NCI-H2196 treated with DMSO at 0.1 percent for 48 hours (cell line): ENCODE measurements around the gene FDPS.

Experiments
- DNase-seq: peaks from one replicate; lab custom pipeline; 2025; ENCODE audit not compliant: unreplicated experiment; lab: John Stamatoyannopoulos, UW

The FDPS gene

GRCh38 chr1:155352631-155353030 is 44.0 kb downstream of the FDPS start:
- DNase-seq = no peak

- no peak for DNase-seq
These were observed 51.4 kb downstream of the FDPS start for GRCh38 chr1:155360051-155360450.
